GM19324 (cell line): ENCODE data around the gene MUC3A.
"Not testable (repeated sequence)": the region's sequence is repeated elsewhere in the genome, so short reads cannot be mapped to it uniquely, and the experiment has no call there.

Source experiments
- ATAC-seq: cut with Tn5 transposase; IDR thresholded peaks from one replicate; pipeline ENCODE4 v1.9.1; 2021; ENCODE audit warnings: mild to moderate bottlenecking, moderate library complexity; ENCODE audit not compliant: unreplicated experiment, low FRiP score

The MUC3A gene, protein sequence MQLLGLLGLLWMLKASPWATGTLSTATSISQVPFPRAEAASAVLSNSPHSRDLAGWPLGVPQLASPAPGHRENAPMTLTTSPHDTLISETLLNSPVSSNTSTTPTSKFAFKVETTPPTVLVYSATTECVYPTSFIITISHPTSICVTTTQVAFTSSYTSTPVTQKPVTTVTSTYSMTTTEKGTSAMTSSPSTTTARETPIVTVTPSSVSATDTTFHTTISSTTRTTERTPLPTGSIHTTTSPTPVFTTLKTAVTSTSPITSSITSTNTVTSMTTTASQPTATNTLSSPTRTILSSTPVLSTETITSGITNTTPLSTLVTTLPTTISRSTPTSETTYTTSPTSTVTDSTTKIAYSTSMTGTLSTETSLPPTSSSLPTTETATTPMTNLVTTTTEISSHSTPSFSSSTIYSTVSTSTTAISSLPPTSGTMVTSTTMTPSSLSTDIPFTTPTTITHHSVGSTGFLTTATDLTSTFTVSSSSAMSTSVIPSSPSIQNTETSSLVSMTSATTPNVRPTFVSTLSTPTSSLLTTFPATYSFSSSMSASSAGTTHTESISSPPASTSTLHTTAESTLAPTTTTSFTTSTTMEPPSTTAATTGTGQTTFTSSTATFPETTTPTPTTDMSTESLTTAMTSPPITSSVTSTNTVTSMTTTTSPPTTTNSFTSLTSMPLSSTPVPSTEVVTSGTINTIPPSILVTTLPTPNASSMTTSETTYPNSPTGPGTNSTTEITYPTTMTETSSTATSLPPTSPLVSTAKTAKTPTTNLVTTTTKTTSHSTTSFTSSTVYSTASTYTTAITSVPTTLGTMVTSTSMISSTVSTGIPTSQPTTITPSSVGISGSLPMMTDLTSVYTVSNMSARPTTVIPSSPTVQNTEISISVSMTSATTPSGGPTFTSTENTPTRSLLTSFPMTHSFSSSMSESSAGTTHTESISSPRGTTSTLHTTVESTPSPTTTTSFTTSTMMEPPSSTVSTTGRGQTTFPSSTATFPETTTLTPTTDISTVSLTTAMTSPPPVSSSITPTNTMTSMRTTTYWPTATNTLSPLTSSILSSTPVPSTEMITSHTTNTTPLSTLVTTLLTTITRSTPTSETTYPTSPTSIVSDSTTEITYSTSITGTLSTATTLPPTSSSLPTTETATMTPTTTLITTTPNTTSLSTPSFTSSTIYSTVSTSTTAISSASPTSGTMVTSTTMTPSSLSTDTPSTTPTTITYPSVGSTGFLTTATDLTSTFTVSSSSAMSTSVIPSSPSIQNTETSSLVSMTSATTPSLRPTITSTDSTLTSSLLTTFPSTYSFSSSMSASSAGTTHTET (N-terminal part only)

DNA sequence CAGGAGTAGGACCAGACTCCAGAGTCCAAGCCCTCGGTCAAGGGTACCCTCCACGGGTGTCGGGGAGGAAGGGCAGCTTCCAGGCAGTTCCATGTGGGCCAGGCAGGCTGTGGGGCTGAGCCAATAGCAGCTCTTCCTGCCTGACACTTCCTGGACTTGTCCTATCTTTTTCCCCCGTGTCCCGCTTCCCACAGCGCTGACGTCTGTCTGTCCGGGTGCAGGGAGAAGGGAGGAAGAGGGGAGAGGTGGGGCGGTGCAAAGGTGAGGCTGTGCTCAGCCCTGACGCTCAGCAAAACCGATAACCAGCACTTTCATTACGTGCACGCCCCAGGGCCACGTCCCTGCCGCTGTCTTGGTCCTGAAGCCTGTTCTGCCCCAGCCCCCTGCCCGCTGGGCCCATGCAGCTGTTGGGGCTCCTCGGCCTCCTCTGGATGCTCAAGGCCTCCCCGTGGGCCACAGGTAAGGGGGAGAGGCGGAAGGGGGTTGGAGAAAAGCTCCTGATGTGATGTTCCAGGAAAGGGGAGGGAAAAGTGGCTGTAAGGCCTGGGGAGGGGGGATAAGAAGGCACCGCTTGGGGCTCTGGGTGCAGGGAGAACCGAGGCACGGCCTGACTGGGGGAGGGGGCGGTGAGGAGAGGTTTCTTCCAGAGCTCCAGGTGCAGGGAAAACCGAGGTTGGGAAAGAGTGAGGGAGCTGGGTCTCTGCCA lies at the start of gene MUC3A:
MUC3A (plus strand) TSS at position 308 of the 706 bp plus-strand sequence; CDS start at position 399, 91 bp downstream.
- no peak for ATAC-seq

DNA sequence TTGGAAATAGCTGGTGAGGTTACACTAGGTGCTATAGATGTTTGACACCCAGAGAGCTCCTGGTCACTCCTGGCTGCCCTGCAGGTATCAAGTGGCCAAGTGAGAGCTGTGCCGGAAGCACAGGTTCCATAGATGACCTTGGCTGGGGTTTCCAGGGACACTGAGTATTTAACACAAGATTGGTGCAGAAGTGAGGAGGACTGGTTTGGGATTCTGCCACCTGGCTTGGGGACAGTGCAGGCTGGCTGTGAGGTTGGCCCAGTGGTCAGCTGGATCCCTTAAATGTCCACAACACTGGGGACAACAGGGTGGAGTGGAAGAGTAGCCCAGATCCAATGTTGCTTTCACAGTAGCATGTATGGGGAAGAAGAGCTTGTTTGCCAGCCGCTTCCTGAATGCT lies 48.4 kb upstream of the MUC3A start:
- no peak for ATAC-seq

DNA sequence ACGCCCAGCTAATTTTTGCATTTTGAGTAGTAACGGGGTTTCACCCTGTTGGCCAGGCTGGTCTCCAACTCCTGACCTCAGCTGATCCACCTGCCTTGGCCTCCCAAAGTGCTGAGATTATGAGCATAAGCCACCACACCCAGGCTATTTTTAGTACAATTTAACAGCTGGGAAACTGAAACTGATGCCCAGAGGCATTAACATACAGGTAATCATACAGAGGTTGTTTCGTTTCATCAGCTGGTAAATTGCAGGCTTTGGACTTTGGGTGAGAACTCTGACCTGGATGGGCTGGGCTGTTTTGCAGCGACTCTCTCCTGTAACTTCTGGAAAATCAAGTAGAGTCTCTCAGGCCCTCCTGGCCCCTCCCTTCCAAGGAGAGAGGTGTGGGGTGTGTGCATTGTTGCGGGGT lies 47.4 kb upstream of the MUC3A start:
- ATAC-seq = no peak

DNA sequence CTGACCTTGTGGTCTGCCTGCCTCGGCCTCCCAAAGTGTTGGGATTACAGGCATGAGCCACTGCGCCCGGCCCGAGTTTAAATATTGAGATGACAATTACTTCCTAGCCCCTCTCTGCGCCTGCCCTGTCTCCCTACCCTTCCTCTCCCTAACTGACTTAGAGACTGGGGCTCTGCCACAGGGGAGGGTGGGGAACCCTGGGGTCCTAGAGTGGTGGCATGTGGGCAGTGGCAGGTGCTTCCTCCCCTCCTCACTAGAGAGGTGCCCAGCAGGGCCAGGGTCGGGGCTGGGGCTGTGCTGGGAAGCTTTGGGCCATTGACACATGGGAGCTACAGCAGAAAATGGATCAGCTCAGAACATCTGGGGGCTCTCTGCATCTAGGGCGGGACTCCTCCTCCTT lies 46.7 kb upstream of the MUC3A start:
- no peak for ATAC-seq

DNA sequence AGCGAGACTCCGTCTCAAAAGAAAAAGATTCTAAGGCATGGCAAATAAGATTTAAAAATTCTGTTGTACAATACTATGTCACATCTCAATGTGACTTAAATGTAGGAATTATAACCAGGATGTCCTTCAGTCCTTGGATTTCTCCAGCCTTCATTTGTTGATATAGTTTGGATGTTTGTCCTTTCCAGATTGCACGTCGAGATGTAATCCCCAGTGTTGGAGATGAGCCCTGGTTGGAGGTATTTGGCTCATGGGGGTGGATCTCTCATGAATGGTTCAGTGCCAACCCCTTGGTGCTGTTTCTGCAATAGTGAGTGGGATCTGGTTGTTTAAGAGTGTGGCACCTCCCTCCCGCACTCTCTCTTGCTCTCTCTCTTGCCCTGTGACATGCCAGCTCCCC lies 40.8 kb upstream of the MUC3A start:
- ATAC-seq = no peak

DNA sequence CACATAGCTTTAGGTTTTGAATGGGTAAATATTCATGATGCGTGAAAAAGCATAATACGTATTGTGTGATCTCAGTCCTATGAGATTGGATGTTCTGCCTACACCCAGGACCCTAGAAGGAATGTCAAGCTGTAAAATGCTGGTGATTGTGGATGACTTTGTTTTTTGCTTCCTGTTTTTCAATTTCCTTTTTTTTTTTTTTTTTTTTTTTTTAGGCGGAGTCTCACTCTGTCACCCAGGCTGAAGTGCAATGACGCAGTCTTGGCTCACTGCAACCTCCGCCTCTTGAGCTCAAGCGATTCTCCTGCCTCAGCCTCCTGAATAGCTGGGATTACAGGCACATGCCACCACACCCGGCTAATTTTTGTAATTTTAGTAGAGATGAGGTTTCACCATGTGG lies 38.9 kb upstream of the MUC3A start:
- not testable (repeated sequence) for ATAC-seq

DNA sequence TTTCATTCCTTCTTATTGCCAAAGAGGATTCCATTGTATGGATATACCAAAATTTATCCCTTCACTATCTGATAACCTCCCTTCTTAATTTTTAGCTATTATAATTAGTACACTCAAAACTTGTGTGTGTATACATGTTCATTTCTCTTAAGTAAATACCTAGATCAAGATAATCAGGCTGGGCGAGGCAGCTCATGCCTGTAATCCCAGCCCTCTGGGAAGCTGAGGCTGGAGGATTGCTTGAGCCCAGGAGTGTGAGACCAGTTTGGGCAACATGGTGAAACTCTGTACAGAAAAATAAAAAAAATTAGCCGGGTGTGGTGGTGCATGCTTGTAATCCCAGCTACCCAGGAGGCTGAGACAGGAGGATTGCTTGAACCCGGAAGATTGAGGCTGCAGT lies 37.9 kb upstream of the MUC3A start:
- no peak for ATAC-seq

DNA sequence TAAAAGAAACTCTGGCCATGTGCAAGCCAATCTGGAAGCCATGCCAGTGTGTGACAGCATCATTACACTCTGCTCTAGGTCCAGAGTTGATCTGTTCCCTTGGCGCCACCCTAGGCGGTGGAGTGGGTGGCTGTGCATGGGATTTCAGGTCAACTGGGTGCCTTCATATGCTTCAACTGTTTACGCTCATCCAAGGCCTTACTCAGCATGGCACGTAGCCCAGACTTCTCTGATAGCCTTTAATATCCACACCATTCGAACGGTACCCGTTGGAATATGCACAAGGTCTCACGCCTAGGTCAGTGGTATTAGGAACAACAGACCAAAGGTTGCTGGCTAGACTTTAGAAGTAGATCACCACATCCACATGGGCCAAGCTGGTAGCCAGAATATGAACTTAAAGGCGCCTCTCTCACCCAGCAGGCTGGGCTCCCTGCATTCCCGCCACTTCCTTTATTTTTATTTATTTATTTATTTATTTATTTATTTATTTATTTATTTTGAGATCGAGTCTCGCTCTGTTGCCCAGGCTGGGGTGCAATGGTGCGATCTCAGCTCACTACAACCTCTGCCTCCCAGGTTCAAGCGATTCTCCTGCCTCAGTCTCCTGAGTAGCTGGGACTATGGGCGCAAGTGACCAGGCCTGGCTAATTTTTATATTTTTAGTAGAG lies 35.0 kb upstream of the MUC3A start:
- ATAC-seq = no peak

DNA sequence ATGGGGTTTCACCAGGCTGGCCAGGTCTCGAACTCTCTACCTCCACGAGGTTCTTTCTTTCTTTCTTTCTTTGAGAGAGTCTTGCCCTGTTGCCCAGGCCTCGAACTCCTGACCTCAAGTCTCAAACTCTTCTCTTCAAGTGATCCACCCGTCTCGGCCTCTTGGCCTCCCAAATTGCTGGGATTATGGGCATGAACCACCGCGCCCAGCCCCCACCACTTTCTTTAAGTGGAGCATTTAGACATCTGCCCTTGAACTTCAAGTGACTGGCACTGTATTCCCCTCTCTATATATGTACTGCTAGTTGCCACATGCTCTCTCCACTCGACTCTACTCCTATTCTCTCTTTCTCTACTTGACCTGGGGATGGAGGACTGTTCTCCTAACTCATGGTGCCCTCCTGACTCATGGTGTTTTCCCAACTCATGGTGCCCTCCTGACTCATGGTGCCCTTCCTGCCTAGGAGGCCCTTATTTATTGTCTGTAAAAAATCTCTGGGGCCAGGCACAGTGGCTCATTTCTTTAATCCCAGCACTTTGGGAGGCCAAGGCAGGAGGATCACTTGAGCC lies 34.4 kb upstream of the MUC3A start:
- no peak for ATAC-seq

DNA sequence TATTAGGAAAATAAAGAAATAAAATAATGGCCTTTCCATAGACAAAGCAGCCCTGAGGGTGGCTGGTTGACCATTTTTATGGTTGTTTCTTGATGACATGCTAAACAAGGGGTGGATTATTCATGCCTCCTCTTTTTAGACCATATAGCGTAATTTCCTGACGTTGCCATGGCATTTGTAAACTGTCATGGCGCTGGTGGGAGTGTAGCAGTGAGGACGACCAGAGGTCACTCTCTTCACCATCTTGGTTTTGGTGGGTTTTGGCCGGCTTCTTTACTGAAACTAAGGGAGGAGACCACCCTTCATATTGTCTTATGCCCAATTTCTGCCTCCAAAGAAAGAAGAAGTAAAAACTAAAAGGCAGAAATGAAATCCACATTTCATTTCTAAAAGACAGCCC lies 30.0 kb upstream of the MUC3A start:
- ATAC-seq = not testable (repeated sequence)

DNA sequence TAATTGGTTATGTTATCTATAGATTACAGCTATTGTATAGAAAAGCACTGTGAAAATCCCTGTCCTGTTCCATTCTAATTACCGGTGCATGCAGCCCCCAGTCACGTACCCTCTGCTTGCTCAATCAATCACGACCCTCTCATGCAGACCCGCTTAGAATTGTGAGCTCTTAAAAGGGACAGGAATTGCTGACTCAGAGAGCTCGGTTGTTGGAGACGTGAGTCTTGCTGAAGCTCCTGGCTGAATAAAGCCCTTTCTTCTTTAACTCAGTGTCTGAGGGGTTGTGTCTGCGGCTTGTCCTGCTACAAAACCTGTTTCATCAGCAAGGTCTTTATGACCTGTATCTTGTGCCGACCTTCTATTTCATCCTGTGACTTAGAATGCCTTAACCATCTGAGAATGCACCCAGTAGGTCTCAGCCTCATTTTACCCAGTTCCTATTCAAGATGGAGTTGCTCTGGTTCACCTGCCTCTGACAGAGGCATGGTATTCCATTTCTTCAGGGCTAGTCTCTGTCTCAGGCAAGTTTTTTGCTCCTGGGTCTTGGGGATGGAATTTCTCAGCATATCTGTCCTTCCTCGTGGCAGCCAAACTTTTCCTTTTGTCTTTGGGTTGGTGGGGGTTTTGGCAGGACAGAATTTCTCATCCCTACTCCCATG lies 29.4 kb upstream of the MUC3A start:
- ATAC-seq = not testable (repeated sequence)

DNA sequence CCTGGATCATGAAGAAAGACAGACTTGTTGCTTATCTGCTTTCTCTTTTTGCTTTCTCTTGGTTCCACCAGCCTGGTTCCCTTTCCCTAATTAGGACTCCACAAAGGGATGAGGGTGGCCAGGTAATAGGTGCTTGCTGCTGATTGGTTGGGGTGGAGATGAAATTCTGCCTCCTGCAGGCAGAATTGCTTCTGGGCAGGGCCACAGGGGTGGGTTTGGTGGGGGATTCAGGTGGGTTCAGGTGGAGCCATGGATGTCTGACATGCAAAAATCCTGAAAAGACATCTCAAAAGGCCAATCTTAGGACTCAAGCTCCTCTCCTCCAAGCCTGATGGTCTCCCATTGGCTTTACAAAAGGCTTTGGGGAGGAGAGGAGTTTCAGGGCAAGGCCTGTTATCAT lies 28.3 kb upstream of the MUC3A start:
- no peak for ATAC-seq

DNA sequence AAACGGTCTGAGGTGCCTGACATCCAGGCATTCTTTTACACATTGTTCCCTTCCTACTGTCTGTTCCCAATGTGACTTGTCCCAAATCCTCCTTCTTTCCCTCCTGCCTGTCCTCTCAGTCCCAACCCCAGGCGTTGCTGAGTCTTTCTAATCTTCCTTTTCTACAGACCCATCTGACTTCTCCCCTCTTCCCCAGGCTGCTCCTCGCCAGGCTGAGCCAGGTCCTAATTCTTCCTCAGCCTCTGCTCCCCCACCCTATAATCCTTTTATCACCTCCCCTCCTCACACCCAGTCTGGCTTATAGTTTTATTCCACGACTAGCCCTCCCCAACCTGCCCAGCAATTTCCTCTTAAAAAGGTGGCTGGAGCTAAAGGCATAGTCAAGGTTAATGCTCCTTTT lies 25.7 kb upstream of the MUC3A start:
- ATAC-seq = not testable (repeated sequence)

DNA sequence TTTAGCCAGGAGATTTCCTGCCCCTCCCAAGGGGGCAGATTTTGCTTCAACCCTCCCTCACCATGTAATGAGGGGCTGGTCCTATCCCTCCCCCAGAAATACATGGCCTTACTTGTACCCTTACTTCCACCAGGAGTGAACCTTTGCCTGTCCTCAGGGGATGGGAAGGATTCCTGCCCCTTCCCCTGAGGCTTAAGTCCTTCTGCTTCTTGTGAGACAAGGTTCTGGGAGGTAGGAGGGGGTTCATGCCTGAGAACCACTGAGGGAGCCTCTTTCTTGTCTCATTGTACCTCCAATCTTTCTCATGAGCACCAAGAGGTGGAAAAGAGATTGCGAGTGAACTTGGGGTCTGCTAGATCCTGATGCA lies 19.5 kb upstream of the MUC3A start:
- ATAC-seq = no peak

DNA sequence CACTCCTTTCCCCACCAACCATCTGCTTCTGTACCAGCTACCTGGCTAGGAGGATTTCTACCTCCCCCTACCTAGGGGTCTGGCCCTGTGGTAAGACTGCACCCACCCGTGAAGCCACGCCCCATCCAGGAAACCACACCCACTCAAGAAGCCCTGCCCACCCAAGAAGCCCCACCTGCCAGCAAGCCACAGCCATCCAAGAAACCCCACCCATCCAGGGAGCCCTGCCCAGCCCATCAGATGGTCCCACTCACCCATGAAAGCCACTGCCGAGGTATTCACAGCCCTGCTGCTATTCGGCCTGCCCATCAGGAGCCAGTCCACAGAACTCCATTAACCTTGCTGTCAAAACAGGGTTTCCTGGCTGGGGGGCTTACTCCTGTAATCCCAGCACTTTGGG lies 15.6 kb upstream of the MUC3A start:
- ATAC-seq = no peak

DNA sequence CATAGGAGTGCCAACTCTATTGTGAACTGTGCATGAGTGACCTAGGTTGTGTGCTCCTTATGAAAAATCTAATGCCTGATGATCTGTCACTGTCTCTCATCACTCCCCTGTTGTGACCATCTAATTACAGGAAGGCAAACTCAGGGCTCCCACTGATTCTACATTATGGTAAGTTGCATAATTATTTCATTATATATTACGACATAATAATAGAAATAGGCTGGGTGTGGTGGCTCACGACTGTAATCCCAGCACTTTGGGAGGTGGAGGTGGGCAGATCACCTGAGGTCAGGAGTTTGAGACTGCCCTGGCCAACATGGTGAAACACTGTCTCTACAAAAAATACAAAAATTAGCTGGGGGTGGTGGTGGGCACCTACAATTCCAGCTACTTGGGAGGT lies 14.0 kb upstream of the MUC3A start:
- not testable (repeated sequence) for ATAC-seq

DNA sequence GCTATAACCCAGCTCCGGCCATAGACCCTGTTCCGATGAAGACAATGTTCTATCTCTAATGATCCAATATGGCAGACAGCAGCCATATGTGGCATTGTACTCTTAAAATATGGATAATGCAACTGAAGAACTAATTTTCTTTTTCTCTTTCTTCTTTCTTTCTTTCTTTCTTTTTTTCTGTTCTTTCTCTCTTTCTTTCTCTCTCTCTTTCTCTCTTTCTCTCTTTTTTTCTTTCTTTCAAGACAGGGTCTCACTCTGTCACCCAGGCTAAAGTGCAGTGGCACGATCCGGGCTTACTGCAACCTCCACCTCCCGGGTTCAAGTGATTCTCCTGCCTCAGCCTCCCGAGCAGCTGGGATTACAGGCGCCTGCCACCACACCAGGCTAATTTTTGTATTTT lies 13.2 kb upstream of the MUC3A start:
- ATAC-seq = not testable (repeated sequence)

DNA sequence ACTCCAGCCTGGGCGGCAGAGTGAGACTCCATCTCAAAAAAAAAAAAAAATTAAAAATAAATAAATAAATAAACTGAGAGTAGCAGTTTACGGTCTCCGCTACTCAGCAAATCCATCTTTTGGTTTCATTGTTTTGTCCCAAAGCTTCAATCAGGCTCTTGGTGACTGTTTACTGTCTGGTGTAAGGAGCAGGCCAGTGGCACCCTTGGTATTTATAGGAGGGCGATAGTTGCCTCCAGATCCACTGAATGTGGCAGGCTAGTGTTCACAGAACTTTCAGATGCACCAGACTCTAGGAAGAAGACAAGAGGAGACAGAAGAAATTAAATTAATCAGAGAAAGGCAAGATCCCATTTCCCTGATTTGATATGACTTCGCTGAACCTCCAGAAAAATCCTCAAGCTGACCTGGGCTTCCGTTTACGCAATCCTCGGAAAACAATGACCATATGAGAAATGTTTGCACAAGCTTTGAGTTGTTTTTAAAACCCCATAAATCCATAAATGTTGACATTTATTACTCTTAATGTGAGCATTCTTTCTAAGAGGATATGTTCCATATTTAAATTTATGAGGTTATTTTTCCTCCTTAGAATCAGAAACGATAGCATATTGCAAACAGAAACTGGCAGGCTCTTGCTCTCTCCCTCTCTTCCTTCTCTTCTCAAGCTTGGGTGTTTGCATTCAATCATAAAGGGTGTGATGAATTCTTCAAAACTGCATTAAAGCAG lies 7.1 kb upstream of the MUC3A start:
- ATAC-seq = no peak
